Kasumi-1 (cell line): ENCODE results near the gene MGLL.
A peak's percentile ranks its signal among the peaks of the same experiment; 100 is the strongest.

ENCODE experiments used
- DNase-seq, 2 experiments: peaks; one replicate each; lab custom pipeline; 2025; lab: John Stamatoyannopoulos, UW

The MGLL gene

DNA sequence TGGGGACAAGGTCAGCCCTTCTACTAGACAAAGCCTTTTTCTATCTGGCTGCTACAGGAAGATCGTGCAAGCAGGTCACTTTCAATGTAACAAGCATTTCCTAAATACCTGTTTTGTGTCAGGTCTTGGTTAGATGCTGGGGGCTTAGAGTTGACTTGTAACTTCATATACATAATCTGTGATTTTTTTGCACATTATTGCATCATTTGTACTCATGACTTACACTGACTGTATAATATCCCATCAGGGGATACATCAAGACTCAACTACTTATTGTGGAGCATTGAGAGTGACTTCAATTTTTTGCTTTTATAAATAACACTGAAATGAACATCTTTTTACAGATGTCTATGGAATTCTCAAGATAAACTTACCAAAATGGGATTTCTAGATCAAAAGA is 80.6 kb downstream of the MGLL start:
- no peak for DNase-seq

GRCh38 chr3:127741246-127741645 is 81.1 kb downstream of the MGLL start:
- no peak for DNase-seq

- no peak for DNase-seq
Measured at GRCh38 chr3:127740136-127740915, 82.0 kb downstream of the MGLL start.

- DNase-seq, result no peak
Measured at GRCh38 chr3:127739347-127740135, 82.8 kb downstream of the MGLL start.

- DNase-seq, result no peak
Measured at GRCh38 chr3:127738192-127738840, 84.0 kb downstream of the MGLL start.

DNA sequence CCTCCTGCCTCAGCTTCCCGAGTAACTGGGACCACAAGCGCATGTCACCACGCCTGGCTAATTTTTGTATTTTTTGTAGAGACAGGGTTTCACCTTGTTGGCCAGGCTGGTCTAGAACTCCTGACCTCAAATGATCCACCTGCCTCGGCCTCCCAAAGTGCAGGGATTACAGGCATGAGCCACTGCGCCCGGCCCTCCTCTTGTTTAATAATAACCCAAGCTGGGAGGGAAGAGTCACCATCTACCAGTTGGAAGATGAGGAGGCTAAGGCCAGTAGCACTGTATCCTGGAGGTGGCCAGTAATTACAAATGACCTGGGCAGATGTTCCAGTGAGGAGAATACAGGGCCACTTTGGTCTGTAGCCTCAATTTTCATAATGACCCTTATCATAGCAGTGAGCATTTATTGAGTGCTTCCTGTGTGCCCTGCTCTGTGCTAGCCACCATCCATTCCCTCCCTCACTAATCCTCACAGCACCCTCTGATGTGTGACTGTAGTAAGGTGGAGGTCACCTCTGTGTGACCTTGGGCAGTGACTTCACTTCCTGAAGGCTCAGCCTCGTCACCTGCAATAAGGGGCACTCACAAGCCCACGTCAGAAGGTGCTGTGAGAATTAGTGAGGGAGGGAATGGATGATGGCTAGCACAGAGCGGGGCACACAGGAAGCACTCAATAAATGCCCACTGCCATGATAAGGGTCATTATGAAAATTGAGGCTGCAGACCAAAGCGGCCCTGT is 85.3 kb downstream of the MGLL start:
- DNase-seq, result no peak

DNA sequence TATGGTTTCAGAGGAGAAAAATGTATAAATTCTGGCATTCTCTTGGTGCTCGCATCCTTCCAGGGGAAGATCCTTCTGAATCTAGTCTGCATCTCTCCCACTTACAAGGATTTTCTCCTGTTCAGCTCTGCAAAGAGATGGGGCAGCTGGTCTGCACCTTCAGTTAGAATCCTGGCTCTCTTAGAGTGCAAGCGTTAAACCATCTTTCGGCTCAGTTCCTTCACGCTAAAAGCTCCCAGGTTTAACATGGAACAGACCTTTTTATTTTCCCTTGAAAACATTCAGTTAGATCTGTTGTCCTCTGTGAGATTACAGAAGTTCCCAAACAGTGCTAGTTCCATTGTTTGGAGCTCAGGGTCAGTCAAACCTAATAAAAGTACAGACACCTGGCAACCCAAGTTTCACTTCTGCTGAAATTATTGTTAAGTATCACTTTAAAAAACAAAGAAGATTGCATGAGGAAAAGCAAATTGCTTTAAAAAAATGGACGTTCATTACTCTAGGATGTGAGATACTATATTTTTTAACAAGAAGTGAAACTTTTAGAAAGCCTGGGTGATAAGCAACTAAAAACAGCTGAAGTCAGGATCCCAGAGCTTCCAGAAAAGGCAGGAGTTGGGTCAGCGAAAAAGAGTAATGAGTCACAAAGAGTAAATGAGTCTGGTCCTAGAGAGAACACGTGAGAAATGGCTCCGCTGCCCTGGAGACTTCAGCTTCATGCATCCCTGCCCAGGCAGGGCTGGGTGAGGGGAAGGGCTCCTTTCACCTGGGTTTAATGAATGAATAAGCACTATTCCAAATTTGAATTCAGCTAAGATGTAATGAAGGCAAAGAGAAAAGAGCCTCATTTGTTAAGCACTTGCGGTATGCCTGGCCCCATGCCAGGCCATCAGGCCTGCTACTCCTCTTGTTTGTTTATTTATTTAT is 86.3 kb downstream of the MGLL start:
- DNase-seq, result no peak

- DNase-seq, result peak; percentile 87 to 94
Measured at GRCh38 chr3:127734754-127735473, 87.4 kb downstream of the MGLL start.

DNA sequence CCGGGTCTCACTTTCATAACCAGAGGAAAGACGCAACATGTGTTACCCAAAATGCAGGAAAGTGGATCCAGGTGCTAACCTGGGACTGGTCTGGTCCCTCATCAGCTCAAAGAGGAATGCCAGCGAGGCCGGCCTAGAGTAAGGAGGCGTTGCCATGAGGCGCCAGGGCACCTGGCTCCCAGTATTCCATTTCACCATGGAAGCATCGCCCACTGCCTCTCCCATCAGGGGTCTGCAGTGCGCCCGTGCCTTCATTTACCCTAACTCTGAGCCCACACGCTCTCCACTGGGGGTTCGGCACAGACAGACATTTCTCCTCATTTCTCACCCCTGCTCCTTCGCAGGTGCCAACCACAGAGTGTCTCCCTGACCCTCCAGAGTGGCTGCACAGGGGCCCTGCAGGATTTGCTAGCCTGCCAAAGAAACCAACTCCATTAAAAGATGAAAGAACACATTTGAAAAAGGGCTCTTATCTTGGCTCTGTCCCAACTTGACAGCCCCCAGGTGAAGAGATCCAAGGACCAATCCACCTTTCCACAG is 88.1 kb downstream of the MGLL start:
- no peak for DNase-seq

GRCh38 chr3:127733781-127734180 is 88.5 kb downstream of the MGLL start:
- no peak for DNase-seq

- peak in 1 of 2 experiments; percentile 11 for DNase-seq
Measured at GRCh38 chr3:127732879-127733350, 89.4 kb downstream of the MGLL start.

- no peak for DNase-seq
Measured at GRCh38 chr3:127732303-127732702, 90.0 kb downstream of the MGLL start.

DNA sequence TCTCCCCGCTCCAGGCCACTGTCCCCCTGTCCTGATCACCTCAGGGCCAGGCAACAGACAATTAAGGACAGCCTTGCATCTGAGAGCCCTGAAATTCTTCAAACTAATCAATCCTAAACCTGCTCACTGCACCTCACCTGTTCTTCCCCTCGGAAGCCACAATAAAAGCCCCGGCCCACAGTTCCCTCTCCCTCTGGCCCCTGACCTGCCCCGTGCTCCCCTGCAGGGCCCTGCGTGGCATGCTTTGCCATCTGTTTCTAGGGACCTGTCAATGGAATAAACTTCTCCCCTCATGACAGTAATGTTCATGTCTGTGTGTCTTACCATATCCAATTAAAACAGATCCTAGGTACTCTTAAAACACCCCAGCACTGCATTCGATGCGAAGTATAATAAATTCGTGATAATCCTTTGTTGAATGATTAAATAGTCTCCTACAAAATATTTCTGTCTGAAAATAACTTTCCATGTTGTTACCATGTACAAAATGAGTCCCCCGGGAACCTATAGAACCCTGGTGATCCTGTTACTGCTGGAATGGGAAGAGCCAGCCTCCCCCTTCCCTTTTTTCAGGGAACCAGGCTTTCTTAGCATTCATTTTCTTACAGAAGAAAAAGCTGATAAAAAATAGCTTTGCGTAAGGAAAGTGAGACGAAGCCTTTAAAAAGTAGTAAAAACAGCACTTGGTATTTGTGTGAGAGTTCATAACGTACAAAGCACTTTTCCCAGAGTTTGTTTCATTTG is 90.6 kb downstream of the MGLL start:
- no peak for DNase-seq

DNA sequence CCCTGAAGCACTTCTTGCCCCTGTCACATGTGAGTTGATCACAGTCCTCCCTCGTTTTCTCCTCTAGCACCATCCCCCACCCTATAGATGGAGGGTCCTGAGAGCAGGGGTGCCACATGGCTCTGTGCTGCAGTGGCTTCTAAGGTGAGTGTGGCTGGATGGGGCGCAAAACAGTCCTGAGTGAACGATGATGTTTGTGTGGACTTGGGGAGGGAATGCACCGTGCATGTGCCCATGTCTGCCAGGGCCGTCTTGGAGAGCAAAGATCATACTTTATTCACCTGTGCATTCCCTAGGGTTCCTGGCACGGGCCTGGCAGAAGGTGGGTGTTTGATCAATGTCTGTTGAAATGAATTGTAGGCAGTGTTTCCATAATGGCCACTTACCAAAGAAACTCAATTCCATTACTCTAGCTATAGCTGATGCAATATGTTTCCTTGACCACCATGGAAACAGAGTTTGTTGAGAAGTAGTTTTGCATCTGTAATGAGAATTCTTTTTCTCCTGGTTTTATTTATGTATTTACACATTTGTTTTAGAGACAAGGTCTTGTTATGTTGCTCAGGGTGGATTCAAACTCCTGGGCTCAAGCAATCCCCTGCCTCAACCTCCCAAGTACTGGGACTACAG is 91.5 kb downstream of the MGLL start:
- no peak for DNase-seq

- DNase-seq, result no peak
Measured at GRCh38 chr3:127730171-127730570, 92.1 kb downstream of the MGLL start.

- peak; percentile 50 to 65 for DNase-seq
Measured at GRCh38 chr3:127729556-127730056, 92.7 kb downstream of the MGLL start.

DNA sequence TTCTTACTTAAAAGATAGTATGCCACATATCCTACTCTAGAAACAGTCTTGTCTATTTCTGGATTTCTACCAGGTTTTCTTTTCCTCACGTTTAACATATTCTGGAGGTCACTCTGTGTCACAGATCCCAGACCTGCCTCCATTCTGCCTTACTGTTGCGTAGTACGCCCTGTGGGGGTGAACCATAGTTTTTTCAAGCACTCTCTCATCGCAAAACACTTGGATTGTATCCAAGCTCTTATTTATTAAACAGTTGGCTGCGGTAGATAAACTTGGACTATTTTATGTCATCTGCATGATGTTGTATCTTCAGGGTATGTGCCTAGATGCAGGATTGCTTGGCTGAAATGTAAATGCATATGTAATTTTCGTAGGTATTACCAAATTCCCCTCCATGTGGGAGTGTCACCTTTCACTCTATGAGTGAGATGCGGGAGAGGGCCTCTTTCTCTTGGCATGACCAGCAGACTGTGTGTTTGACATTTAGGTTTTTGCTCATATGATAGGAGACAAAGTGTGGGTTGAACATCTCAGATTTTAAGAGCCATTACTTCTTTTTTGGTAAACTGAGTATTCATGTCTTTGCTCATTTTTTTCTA is 93.8 kb downstream of the MGLL start:
- DNase-seq, result no peak

- DNase-seq, result no peak
Measured at GRCh38 chr3:127726894-127727293, 95.4 kb downstream of the MGLL start.
